ENCODE data around the gene MYOC.

- no peak for TF ChIP-seq CTCF (IDR thresholded peaks at IDR 0.05; ENCODE audit: low read length)
- no peak for TF ChIP-seq EZH2 (IDR thresholded peaks at IDR 0.05; ENCODE audit: borderline replicate concordance, low read length)
Measured at GRCh38 chr1:171676823-171677222, 24.3 kb upstream of the MYOC start.

Measured in OCI-LY1 (cell line).